T-cell (primary cell): ENCODE data around the gene ABCA13. TPM values are rescaled to one million over a fixed set of nuclear protein-coding genes. Genes with fewer than 3 reads are reported as not detected.

ENCODE experiments used
- ATAC-seq, 4 experiments: fragments of 200-7000 bp in 3 of 4; fragments of 150-1000 bp in 1 of 4; cut with Tn5 transposase; replicated peaks in 1 of 4; 1 replicate in 3 of 4; 2 replicates in 1 of 4; pipeline ENCODE4 v1.10.0; 2021; ENCODE audit warnings: moderate library complexity in 3 of 4, mild to moderate bottlenecking in 2 of 4, moderate number of reproducible peaks in 1 of 4
- CTCF ChIA-PET, 2 donors: fragments of 300-600 bp; sonication (Branson Sonifier 250); formaldehyde crosslinking; loops; one replicate each; lab custom pipeline; 2022; ENCODE audit warnings: antibody characterized with exemption in 2 of 2; lab: Charles Lee
- POLR2A ChIA-PET, 2 donors: fragments of 300-600 bp; sonication (Branson Sonifier 250); formaldehyde crosslinking; loops; one replicate each; lab custom pipeline; 2022; ENCODE audit warnings: antibody characterized with exemption in 2 of 2; lab: Charles Lee
- DNase-seq, 35 experiments: peaks; one replicate each; pipeline versions ENCODE4 v3.0.0 to v3.0.0-alpha.2; 2013 to 2023
- H3K27ac ChIP-seq: one replicate; pipeline ENCODE4 v1.5.1; 2013; ENCODE audit warnings: low read length
- H3K27me3 ChIP-seq, 2 experiments: replicated peaks in 1 of 2; 1 replicate in 1 of 2; 2 replicates in 1 of 2; pipeline versions ENCODE4 v1.6.1 to v1.7.0; 2013; ENCODE audit warnings: low read length in 1 of 2, mixed read lengths in 1 of 2; ENCODE audit not compliant: control insufficient read depth in 2 of 2, insufficient read depth in 2 of 2; ENCODE audit errors: extremely low read depth in 1 of 2
- H3K36me3 ChIP-seq, 2 donors: 1 replicate in 1 of 2; 2 replicates in 1 of 2; pipeline versions ENCODE4 v1.6.1 to v1.7.0; 2013; ENCODE audit warnings: low read length in 1 of 2; ENCODE audit not compliant: control insufficient read depth in 2 of 2, insufficient read depth in 1 of 2; ENCODE audit errors: extremely low read depth in 1 of 2
- H3K4me1 ChIP-seq, 2 experiments: 1 replicate in 1 of 2; 2 replicates in 1 of 2; pipeline versions ENCODE4 v1.6.1 to v1.7.0; 2013; ENCODE audit warnings: low read length in 2 of 2, mixed read lengths in 1 of 2; ENCODE audit not compliant: insufficient read depth in 2 of 2, control insufficient read depth in 1 of 2; ENCODE audit errors: extremely low read depth in 1 of 2
- H3K4me3 ChIP-seq, 2 donors: 1 replicate in 1 of 2; 2 replicates in 1 of 2; pipeline versions ENCODE4 v1.5.1 to v1.7.0; 2013; ENCODE audit warnings: mild to moderate bottlenecking in 2 of 2, low read length in 1 of 2, moderate library complexity in 1 of 2; ENCODE audit not compliant: control insufficient read depth in 1 of 2; ENCODE audit errors: extremely low read depth in 1 of 2
- H3K9me3 ChIP-seq: 2 replicates; pipeline ENCODE4 v1.7.0; 2013
- H3K27ac Mint-ChIP-seq, 2 donors: one replicate each; pipeline ENCODE4 v1.8.0; 2020 to 2021; ENCODE audit warnings: mild to moderate bottlenecking in 2 of 2, mixed read lengths in 2 of 2
- H3K27me3 Mint-ChIP-seq, 2 donors: one replicate each; pipeline ENCODE4 v1.8.0; 2021 to 2022; ENCODE audit warnings: mixed read lengths in 2 of 2
- H3K36me3 Mint-ChIP-seq: one replicate; pipeline ENCODE4 v1.8.0; 2021; ENCODE audit warnings: mixed read lengths
- H3K4me1 Mint-ChIP-seq, 3 donors: one replicate each; pipeline ENCODE4 v1.8.0; 2020 to 2022; ENCODE audit warnings: mixed read lengths in 3 of 3, mild to moderate bottlenecking in 1 of 3
- H3K4me3 Mint-ChIP-seq, 3 donors: one replicate each; pipeline ENCODE4 v1.8.0; 2020 to 2022; ENCODE audit warnings: mild to moderate bottlenecking in 3 of 3, mixed read lengths in 3 of 3, moderate library complexity in 3 of 3
- H3K9me3 Mint-ChIP-seq, 3 donors: one replicate each; pipeline ENCODE4 v1.8.0; 2020 to 2022; ENCODE audit warnings: mixed read lengths in 3 of 3
- WGBS: methylation state at CpG from one replicate; pipeline ENCODE4 v1.1.5; 2013; ENCODE audit warnings: missing lambda C conversion rate; ENCODE audit not compliant: insufficient coverage; 5-methylcytosine and 5-hydroxymethylcytosine counted together
- total RNA-seq, 35 experiments: library from RNA in 6 of 35; stranded (reverse) in 6 of 35; fragments of 120-200 nt in 1 of 35; gene quantifications; one replicate each; pipeline versions ENCODE4 v1.2.1 to v1.2.4 and lab custom pipeline; 2013 to 2026

The ABCA13 gene
- total RNA-seq, 5 donors from 2014 or later (not counting 1 experiment from before 2014, with no cell fraction given): 0.22 TPM; not detected in 4

GRCh38 chr7:48376263-48376662 lies 205.0 kb downstream of the ABCA13 start:
- Histone ChIP-seq H3K4me3 (no peak overlapping the region), H3K27me3 (peaks cover 0 to 3% of the 10 kb centered on the region in 2 experiments), H3K36me3 (no peaks in the 10 kb centered on the region), H3K27ac (no peak overlapping the region), H3K4me1 (no peaks in the 10 kb centered on the region), H3K9me3 (no peaks in the 10 kb centered on the region)
- ChIA-PET POLR2A (no interaction called here), CTCF (no interaction called here)
- Mint-ChIP-seq H3K36me3 (no peaks in the 10 kb centered on the region), H3K4me1 (no peaks in the 10 kb centered on the region), H3K27ac (no peak overlapping the region), H3K9me3 (peaks cover 5 to 8% (median 6%) of the 10 kb centered on the region in 3 donors), H3K4me3 (no peak overlapping the region), H3K27me3 (peaks cover 0 to 6% of the 10 kb centered on the region in 2 donors)
- no peak for DNase-seq
- ATAC-seq: no peak

GRCh38 chr7:48380921-48381320 lies 209.7 kb downstream of the ABCA13 start:
- whole genome bisulfite sequencing: no CpG with 5 or more reads among the region's 1 CpG
- DNase-seq (no peak), ATAC-seq (no peak)
- Histone ChIP-seq H3K36me3 (no peaks in the 10 kb centered on the region), H3K27ac (no peak overlapping the region), H3K9me3 (no peaks in the 10 kb centered on the region), H3K4me3 (no peak overlapping the region), H3K4me1 (no peaks in the 10 kb centered on the region), H3K27me3 (peaks cover 0 to 3% of the 10 kb centered on the region in 2 experiments)
- ChIA-PET CTCF (no interaction called here), POLR2A (no interaction called here)
- H3K27ac Mint-ChIP-seq: no peak overlapping the region
- no peaks in the 10 kb centered on the region for H3K4me1 Mint-ChIP-seq
- H3K36me3 Mint-ChIP-seq: no peaks in the 10 kb centered on the region
- H3K9me3 Mint-ChIP-seq: no peaks in the 10 kb centered on the region
- peaks cover 2 to 7% of the 10 kb centered on the region in 2 donors for H3K27me3 Mint-ChIP-seq
- no peak overlapping the region for H3K4me3 Mint-ChIP-seq

GRCh38 chr7:48381571-48381970 lies 210.3 kb downstream of the ABCA13 start:
- ChIA-PET CTCF (no interaction called here), POLR2A (no interaction called here)
- Mint-ChIP-seq H3K27ac (no peak overlapping the region), H3K36me3 (no peaks in the 10 kb centered on the region), H3K9me3 (no peaks in the 10 kb centered on the region), H3K4me1 (no peaks in the 10 kb centered on the region), H3K4me3 (no peak overlapping the region), H3K27me3 (peaks cover 2 to 7% of the 10 kb centered on the region in 2 donors)
- H3K27ac ChIP-seq: no peak overlapping the region
- H3K36me3 ChIP-seq: no peaks in the 10 kb centered on the region
- DNase-seq (no peak), ATAC-seq (no peak)
- WGBS: 87% methylated on average over 4 of the region's 8 CpGs
- H3K27me3 ChIP-seq: peaks cover 0 to 3% of the 10 kb centered on the region in 2 experiments
- H3K4me1 ChIP-seq: no peaks in the 10 kb centered on the region
- no peaks in the 10 kb centered on the region for H3K9me3 ChIP-seq
- H3K4me3 ChIP-seq: no peak overlapping the region

- Histone ChIP-seq H3K27ac (no peak overlapping the region), H3K9me3 (no peaks in the 10 kb centered on the region), H3K36me3 (no peaks in the 10 kb centered on the region), H3K27me3 (no peaks in the 10 kb centered on the region), H3K4me3 (no peak overlapping the region), H3K4me1 (no peaks in the 10 kb centered on the region)
- no peaks in the 10 kb centered on the region for H3K36me3 Mint-ChIP-seq
- H3K27me3 Mint-ChIP-seq: peaks cover 2 to 8% of the 10 kb centered on the region in 2 donors
- CTCF ChIA-PET: no interaction called here
- no peak overlapping the region for H3K4me3 Mint-ChIP-seq
- H3K27ac Mint-ChIP-seq: no peak overlapping the region
- WGBS: 67% methylated on average over 1 of the region's 6 CpGs
- no peaks in the 10 kb centered on the region for H3K4me1 Mint-ChIP-seq
- POLR2A ChIA-PET: no interaction called here
- no peak for ATAC-seq
- H3K9me3 Mint-ChIP-seq: no peaks in the 10 kb centered on the region
- DNase-seq: no peak
These were observed 213.0 kb downstream of the ABCA13 start for GRCh38 chr7:48384180-48384752.

DNA sequence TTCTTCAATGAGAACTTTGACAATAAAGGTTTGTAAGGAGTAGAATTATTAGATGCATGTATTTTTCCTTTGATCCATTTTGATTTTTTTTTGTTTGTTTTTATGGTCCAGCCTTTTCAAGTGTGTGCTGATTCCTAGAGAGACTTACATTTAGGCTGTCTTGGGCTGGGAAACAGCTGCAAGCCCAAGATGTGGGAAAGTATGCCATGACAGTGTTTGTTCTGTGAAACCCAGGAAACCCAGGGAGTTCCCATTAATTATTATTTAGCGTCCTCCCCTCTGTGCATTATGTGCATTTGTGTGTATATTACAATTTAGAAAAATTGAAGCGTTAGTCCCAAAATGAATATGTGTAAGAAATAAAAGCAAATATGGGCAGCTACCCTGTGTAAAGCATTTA lies 216.7 kb downstream of the ABCA13 start:
- peaks cover 0 to 2% of the 10 kb centered on the region in 2 experiments for H3K4me1 ChIP-seq
- ATAC-seq (no peak), DNase-seq (no peak)
- H3K4me1 Mint-ChIP-seq: no peaks in the 10 kb centered on the region
- H3K36me3 Mint-ChIP-seq: no peaks in the 10 kb centered on the region
- no peak overlapping the region for H3K4me3 Mint-ChIP-seq
- no peaks in the 10 kb centered on the region for H3K36me3 ChIP-seq
- WGBS: no CpG with 5 or more reads among the region's 2 CpGs
- no peak overlapping the region for H3K27ac ChIP-seq
- no peaks in the 10 kb centered on the region for H3K9me3 ChIP-seq
- POLR2A ChIA-PET: no interaction called here
- CTCF ChIA-PET: no interaction called here
- H3K9me3 Mint-ChIP-seq: peaks cover 0 to 4% (median 0%) of the 10 kb centered on the region in 3 donors
- peaks cover 0 to under 1% of the 10 kb centered on the region in 2 experiments for H3K27me3 ChIP-seq
- H3K27me3 Mint-ChIP-seq: peaks cover 0 to 4% of the 10 kb centered on the region in 2 donors
- H3K4me3 ChIP-seq: no peak overlapping the region
- H3K27ac Mint-ChIP-seq: no peak overlapping the region

GRCh38 chr7:48388911-48389310 lies 217.7 kb downstream of the ABCA13 start:
- Histone ChIP-seq H3K9me3 (no peaks in the 10 kb centered on the region), H3K4me3 (no peak overlapping the region), H3K27ac (no peak overlapping the region), H3K27me3 (peaks cover 0 to 3% of the 10 kb centered on the region in 2 experiments), H3K36me3 (no peaks in the 10 kb centered on the region), H3K4me1 (peaks cover 0 to 2% of the 10 kb centered on the region in 2 experiments)
- H3K9me3 Mint-ChIP-seq: peaks cover 0 to 5% (median 0%) of the 10 kb centered on the region in 3 donors
- H3K27ac Mint-ChIP-seq: no peak overlapping the region
- DNase-seq (no peak), ATAC-seq (no peak)
- H3K4me1 Mint-ChIP-seq: no peaks in the 10 kb centered on the region
- peaks cover 0 to 4% of the 10 kb centered on the region in 2 donors for H3K27me3 Mint-ChIP-seq
- H3K36me3 Mint-ChIP-seq: no peaks in the 10 kb centered on the region
- POLR2A ChIA-PET: no interaction called here
- CTCF ChIA-PET: no interaction called here
- 83% methylated on average over 1 of the region's 4 CpGs for WGBS
- no peak overlapping the region for H3K4me3 Mint-ChIP-seq
